HG02852 (cell line): ENCODE measurements around the gene PLPP4.

Source experiments
- ATAC-seq: cut with Tn5 transposase; IDR thresholded peaks from one replicate; pipeline ENCODE4 v1.9.1; 2021; ENCODE audit warnings: mild to moderate bottlenecking, moderate library complexity; ENCODE audit not compliant: unreplicated experiment

Gene PLPP4

DNA sequence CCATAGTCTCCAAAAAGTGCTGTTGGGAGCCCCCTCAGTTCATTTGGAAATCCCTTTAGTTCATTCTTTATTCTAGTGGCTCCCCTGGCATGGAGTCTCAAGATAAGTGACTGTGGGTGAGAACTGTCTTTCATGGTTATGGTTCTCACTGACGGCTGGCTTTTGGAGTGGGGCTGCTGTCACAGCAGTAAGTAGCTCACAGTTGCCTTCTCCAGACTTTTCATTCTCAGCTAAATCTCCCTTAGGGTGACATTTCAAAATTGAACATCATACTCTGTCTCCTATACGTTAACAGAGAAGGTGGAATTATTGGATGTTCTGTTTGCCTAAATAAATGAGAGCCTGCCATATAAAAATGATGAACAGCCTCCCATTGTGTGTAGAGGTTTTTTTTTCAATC lies 58.7 kb downstream of the PLPP4 start:
- ATAC-seq: no peak

DNA sequence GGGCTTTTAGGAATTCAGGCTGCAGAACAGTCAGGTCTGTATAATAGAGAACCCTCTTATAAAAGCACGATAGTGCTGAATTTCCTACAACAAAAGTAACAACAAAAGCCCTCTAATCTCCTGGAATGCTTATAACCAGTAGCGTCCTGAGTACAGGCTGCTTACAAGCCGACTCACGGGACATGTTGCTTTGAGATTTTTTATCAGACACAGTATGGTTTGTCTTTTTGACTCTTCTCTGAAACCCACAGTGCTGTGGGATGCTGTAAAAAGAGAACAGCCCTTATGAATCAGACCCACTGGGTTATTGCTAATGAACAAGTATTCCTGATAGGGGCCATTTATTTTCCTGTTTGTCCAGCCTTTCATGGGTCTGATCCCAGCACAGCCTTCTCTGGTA lies 59.4 kb downstream of the PLPP4 start:
- no peak for ATAC-seq

DNA sequence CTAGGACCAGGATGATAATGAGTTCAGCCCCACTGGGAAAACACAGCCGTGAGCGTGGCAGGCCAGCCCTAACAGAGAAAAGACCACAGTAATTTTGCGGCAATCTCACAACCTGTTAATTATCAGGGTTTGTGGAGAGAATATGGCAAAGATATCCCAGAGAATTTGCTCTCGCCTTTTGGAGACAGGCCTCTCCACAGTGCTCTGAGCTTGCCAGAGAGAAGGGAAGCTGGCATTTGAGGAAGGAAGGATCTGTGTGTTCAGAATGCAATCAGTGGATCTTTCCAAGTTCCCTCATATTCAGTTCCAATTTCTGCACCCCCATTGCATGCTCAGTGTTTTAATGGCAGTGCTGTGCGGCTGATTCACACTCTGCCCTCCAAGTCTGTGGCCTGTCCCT lies 60.2 kb downstream of the PLPP4 start:
- ATAC-seq: no peak

DNA sequence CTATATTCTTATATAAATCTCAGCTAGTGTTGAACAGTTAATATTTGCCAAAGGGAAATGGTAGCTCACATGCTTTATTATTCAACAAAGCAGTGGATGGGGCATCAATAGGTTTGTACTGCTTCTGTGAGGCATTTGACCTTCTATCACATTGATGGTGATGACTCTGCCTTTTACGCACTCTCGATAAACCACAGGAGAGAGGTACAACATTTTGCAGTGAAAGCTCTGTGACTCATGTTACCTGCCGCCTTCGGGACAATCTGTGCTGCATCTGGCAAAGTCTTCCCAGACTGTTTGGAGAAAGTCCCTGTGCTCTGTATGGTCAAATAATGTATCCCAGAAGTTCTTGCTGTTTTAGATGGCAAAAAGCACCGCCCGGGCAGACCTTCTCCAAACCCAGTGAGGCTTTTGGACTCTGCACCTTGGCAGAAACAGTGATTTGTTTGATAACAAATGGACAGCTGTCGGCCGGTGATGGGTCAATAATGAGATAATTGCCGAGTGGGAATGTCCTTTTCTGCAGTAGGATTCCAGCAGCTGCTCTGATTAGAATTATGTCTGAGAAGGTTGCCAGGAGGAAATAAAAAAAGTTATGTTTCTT lies 61.0 kb downstream of the PLPP4 start:
- no peak for ATAC-seq

DNA sequence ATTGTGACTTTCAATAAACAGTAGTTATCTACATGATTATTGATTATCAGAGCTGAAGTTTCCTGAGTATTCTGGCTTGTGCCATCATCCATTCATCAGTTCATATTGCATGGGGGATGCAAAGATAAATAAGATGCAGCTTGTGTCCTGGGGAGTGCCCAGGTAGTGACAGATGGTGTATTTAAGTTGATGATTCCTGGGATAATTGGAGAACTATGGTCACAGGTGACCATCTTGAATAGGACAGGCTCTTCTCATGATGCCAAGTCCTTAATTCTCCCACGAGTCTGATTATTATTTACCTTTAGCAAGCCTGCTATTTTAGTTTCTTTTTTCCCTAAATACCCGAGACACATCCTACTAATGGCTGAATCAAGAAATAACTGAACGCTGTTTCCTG lies 64.9 kb downstream of the PLPP4 start:
- no peak for ATAC-seq

DNA sequence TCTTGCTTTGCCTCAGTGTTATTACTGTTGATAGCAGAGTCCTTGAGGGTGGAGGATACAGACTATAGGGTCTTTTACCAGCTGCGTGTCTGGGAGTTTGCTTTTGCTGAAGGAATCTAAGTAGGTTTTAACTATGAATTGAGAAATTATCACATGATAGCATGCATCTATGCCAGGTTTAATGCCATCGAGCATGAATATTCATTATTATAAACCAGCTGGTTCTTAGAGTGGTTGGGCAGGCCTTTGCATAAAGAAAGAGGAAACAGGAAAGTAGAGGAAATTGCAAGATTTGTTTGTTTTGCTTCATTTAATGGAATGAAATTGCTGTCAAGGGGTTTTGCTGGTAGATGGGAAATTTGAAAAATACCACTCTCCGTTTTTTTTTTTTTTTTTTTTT lies 70.7 kb downstream of the PLPP4 start:
- ATAC-seq: no peak

DNA sequence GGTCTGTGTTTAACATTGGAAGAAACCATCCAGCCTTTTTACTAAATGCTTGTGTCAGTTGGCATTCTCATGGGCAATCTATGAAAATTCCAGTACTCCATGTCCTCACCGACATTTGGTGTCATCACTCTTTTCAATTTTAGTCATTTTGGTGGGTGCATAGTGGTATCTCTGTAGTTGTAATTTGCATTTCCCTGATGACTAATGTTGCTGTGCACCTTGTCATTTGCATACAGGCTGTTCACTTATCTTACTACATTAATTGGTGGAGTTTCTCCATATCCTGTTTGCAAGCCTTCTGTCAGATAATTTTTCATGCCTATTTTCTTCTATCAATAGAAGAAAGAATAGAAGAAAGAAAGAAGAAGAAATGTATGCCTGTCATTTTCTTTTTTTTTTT lies 73.7 kb downstream of the PLPP4 start:
- no peak for ATAC-seq

DNA sequence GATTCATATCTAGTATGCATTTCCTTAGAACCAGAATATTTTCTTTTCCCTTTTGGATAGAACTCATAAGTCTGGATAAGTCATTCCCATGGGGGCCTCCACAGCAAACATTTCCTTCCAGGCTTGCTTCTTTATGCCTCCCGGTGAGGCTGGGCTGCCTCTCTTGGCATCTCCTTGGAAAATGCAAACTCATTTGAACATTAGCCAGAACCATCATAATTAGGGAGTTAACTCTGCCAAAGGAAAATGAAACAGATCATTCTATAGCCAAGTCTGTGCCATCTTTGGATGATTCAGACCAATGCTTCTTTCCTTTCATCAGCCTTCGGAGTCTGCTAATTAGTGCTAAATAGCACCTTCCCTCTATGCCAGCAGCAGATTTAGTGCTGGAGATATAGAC lies 81.1 kb downstream of the PLPP4 start:
- ATAC-seq: no peak

DNA sequence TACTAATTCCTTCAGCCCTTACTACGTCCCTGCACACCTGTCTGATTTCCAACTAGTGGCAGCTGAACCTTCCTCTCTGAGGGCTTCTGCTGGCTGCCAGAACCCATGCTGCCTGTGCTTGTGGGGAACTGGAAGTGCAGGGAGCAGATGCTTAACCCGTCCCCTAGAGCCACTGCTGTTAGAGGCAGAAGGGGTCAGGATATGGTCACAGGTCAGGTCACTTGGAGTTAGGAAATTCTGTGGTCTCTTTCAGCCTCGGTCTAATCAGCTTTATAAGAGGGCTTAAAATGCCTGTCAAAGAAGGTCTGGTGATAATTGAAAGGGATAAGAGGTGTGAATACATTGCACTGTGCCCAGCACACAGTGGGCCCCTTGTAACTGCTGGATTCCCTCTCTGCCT lies 82.0 kb downstream of the PLPP4 start:
- no peak for ATAC-seq

DNA sequence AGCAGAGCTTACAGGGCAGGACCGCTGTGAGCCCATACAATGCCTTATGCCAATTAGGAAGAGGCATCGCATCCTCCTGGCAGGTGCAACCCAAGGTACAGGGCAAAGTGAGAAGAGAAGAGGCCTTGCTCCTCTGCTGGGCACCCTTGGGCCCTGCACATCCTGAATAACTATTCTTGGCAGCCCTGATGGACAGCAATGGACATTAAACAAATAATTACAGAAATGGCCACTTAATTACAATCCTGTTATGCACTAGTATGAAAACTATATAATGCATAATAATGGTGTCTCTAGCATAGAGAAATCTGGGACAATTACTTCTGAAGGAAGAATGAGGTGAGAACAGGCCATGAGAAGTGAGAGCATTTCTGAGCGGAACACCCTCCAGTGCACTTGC lies 83.5 kb downstream of the PLPP4 start:
- ATAC-seq: no peak

DNA sequence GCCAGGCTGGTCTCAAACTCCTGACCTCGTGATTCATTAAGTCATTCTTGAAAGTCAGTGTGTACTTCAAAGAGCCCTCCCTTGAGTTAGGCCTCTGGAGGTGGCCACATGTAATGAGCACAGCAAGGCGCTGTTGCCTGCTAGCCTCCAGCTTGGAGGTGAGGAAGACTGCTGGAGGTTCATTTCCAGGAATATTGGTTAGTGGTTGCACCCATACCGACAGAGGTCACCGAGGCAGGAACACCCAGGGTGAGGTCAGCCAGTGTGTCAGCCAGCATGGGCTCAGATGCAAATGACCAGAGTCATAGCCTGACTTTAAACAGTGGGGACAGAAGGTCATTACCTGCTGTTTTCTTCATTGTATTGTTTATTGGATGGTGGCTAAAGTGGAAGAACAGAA lies 85.0 kb downstream of the PLPP4 start:
- ATAC-seq: no peak

DNA sequence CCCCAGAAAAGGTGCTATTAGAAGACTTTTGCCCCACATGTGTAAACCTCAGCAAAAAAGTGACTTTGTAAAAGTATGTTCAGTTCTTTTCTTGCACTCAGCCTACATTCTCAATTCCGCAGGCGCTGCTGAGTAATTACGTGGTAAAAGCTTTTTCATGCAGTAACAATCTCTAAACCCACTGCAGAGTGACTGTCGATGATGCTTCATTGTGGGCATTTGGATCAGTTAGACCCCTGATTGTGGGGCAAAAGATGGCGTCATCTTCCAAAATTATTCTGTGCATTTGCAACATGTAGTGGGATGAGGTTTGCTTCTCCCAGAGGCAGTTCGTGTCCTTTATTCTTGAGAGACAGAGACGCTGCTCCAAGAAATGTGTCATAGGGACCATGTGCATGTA lies 85.6 kb downstream of the PLPP4 start:
- ATAC-seq: no peak

DNA sequence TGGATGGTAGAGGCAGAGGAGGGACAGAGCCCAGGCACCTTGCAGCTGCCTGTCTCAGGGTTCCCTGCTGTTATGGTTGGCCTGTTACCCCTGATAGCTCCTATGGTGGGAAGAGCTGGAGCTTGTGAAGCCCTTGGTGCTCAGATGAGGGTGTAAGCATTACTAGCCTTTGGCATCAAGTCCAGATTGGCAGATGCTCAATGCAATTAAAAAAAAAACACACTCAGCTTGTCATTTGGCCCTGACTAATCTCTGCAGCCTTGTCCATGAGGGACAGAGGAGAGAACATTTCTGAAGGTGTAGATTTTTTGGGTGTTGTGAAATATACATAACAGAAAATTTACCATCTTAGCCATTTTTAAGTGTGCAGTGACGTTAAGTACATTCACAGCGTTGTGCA lies 86.3 kb downstream of the PLPP4 start:
- ATAC-seq: no peak

DNA sequence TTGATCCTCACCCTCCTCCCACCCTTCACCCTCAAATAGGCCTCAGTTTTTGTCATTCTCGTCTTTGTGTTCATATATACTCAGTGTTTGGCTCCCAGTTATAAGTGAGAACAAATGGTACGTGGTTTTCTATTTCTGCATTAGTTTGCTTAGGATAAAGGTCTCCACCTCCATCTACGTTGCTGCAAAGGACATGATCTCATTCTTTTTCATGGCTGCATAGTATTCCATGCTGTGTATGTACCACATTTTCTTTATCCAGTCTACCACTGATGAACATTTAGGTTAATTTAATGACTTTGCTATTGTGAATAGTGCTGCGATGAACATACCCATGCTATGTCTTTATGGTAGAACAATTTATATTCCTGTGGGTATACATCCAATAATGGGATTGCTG lies 91.2 kb downstream of the PLPP4 start:
- ATAC-seq: no peak

DNA sequence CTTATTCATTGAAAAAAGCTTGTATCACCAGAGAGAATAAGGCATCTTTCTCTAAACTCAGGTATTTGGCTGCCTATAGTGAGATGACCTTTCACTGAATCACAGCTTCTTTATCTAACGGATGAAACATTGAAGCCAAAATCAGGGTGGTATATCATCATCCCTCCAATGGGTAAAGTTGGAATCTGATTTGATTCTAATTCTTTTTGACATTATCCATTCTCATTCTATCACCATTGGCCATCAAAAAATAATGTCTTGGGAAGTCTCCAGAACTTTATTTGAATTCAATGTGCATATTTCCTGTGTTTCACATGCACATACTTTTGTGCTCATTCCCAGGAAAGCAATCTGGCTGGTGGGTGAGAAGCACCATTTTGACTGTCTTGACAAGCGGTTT lies 95.2 kb downstream of the PLPP4 start:
- ATAC-seq: no peak

DNA sequence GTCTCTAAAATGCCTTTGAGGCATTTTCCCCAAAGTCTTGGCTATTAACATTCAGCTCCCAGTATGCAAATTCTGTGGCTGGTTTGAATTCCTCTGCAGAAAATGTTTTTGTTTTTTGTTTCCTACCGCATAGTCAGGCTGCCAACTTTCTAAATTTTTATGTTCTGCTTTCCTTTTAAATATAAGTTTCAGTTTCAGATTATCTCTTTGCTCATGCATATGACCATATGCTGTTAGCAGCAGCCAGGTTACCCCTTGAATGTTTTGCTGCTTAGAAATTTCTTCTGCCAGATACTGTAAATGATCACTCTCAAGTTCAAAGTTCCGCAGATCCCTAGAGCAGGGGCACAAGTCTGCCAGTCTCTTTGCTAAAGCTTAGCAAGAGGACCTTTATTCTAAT lies 96.9 kb downstream of the PLPP4 start:
- ATAC-seq: no peak

DNA sequence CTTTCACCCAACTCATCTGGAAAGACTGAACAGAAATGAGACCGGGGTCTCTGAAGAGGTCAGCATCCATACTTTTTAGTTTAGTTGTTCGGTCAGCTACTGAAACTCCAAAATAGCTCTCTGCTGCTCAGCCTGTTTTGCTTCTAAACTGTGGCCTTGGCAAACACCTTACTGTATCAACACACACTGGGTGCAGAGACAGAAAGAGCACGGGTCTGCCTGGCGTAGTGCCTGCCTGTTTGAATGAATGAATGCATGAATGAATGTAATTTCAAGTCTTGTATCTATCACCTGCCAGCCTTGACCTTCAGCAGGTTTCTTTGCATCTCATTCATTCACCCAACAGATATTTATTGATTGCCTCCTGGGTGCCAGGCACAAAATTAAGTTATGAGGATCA lies 98.4 kb downstream of the PLPP4 start:
- no peak for ATAC-seq

DNA sequence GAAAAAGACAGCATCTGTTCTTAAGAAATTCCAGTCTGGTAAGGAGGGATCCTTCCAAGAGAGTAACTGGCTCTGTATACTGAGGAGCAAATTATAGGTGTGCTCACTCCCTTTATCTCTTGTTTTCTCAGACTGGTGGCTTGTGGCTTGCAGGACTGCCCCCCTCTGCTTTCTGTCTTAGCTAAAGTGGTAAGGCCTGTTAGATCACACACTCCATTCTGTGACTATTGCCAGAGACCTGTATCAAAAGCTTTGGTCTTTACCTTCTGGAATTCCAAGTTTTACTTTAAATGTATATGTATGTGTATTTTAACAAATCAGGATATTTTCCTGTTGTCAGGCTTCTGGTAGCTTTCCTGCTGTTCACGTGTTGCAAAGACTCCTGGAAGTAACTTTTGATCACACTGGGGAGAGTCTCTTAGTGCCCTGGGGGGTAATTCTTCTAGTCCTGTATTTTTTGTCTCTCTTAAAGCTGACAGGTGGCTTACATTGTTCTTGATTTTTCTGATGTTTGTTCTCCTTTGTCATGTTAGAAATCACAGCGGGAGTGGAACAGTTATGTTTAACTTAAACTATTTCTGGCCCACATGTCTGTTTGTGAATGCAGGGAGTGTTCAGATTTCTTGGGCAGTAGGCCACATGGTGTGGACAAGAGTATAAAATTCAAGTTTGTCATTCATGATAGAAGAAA lies 99.0 kb downstream of the PLPP4 start:
- ATAC-seq: no peak

DNA sequence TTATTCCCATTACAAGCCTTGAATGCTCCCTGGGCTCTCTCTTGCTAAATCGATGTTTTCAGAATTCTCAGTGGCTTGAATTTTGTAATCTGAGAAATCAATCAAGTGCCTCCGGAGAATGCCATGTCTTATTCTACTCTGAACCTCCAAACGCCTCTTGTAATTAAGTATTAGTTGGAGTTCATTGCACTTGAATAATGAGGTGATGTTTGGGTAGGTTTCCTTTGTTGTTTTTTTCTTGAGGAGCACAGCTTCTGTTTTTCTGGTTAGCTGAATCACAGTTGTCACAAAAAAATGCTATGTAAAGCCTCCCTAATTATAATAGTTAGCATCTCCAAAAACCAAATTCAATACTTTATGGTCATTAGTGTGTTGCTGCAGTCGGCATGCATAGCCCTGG lies 100.3 kb downstream of the PLPP4 start:
- no peak for ATAC-seq

DNA sequence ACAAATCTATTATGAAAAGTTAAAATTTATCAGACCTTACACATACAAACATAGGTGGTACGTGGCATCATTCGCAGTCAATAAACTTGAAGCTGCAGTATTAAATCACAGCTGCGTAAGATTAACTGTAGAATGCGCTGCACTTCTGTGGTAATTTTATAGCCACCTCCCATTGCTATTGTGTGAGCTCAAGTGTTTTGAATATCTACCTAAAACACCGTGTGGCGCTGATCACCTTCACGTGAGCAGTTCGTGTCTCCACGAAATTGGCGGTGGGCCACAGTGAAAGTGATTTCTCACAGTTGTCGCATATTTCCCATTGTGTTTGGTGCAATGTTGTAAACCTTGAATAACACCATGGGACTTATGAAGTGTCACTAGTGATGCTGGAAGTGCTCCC lies 102.8 kb downstream of the PLPP4 start:
- ATAC-seq: no peak

DNA sequence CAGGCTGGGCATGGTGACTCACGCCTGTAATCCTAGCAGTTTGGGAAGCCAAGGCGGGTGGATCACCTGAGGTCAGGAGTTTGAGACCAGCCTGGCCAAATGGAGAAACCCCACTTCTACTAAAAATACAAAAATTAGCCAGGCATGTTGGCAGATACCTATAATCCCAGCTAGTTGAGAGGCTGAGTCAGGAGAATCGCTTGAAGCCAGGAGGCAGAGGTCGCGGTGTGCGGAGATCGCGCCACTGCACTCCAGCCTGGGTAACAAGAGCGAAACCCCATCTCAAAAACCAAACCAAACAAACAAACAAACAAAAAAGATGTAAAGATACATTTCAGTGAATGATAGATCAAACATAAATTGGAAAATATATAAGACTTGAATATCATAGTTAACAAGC lies 105.9 kb downstream of the PLPP4 start:
- ATAC-seq: no peak

DNA sequence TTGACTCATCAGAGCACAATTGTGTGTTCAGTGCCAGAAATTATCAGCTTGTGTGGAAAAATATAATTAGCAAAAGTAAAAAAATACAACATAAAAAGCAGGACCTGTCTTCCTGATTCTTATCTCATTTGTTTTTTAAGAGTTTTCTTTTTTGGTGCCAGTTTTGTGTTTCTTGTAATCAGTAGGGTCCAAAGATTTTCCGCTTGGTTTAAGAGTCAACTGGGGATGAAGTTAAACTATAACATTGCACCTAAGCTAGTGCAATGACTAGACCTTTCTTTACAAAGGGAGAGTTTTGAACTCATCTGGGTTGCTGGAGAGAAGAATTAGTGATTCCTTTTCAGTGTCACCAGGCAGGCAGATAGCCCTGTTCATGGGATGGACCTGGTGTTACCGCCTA lies 113.4 kb downstream of the PLPP4 start:
- no peak for ATAC-seq

DNA sequence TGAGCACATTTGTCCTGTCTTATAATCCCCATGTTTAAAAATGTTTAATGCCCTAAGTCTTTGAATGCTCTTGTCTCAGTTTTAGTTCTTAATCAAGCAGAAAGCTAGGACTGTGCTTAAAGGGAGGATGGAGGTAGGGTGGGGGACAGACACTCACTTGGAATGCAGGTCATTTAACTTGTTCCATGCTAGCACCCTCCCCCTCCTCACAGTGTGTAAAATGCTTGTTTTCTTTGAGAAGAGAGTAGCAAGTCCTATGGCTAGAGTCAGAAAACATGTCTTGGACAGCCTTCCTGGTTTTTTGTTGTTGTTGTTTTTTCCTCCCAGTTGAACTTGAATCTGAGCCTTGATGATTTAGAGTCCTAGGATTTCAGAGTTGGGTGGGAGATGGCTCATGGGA lies 114.2 kb downstream of the PLPP4 start:
- ATAC-seq: no peak
